ENCODE results near the gene MZT2A. TPM values are rescaled to one million over a fixed set of nuclear protein-coding genes. Genes with fewer than 3 reads are reported as not detected.
"Not testable (repeated sequence)": the region's sequence is repeated elsewhere in the genome, so short reads cannot be mapped to it uniquely, and the experiment has no call there.

The MZT2A gene
- total RNA-seq, 1 experiment from 2014 or later: 202 TPM

DNA sequence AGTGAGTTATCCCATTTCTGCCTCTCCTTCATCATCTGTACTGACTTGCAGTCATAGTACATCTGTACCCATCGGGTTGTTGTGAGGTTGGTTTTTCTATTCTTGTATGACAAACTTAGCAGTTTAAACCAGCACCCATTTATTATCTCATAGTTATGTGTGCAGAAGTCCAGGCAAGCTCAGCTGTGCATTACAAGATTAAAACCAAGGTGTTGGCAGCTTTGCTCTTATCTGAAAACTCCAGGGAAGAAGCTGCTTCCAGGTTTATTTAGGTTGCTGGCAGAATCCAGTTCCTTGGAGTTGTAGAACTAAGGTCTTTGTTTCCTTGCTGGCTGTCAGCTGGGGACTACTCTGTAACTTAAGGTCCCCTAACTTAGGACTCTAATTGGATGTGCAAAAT is 3.3 kb upstream of the MZT2A start:
- H3K9ac ChIP-seq (ENCODE audit: low read length); intact Hi-C loops (cut with micrococcal nuclease); H3K27ac ChIP-seq (ENCODE audit: low read length); H3K4me3 ChIP-seq (ENCODE audit: low read length); H3K4me2 ChIP-seq (ENCODE audit: low read length); H3K27me3 ChIP-seq (ENCODE audit: low read length); H3K4me1 ChIP-seq (ENCODE audit: insufficient read depth, low read length); BruUV-seq (replicated peaks); ATAC-seq; H3K9me3 ChIP-seq (ENCODE audit: low read length); H3F3A ChIP-seq (ENCODE audit: low read length, unreplicated experiment); H3K9me2 ChIP-seq (replicated peaks; ENCODE audit: low read length); POLR2A ChIA-PET (ENCODE audit: unreplicated experiment); CTCF ChIA-PET; H2AFZ ChIP-seq (ENCODE audit: low read length); DNase-seq; H3K36me3 ChIP-seq (ENCODE audit: low read depth, low read length): not testable (repeated sequence)
- peaks cover 10% of the 10 kb centered on the region; the same call in 1 of the 2 replicates for H4K20me1 ChIP-seq (ENCODE audit: low read length)
- H3K79me2 ChIP-seq (ENCODE audit: low read length): peaks cover 77% of the 10 kb centered on the region

- TF ChIP-seq CTCF (conservative IDR thresholded peaks at IDR 0.05; ENCODE audit: low read depth, low read length) (no peak), EZH2phosphoT487 (IDR thresholded peaks at IDR 0.05; ENCODE audit: borderline replicate concordance, low read length) (no peak), EZH2 (IDR thresholded peaks at IDR 0.05; ENCODE audit: low read length, unreplicated experiment) (no peak)
- H3K36me3 ChIP-seq (ENCODE audit: low read depth, low read length): peaks cover 5% of the 10 kb centered on the region; the same call in 1 of the 2 replicates
- peak overlapping the region; percentile 88 for H3K4me2 ChIP-seq (ENCODE audit: low read length)
- H3K9ac ChIP-seq (ENCODE audit: low read length): peak overlapping the region; percentile 99
- ATAC-seq (peak; percentile 16), DNase-seq (peak; percentile 20)
- H3K4me3 ChIP-seq (ENCODE audit: low read length): peak overlapping the region; percentile 97
- H2AFZ ChIP-seq (ENCODE audit: low read length): peak overlapping the region; percentile 66
- 0 out of 2 replicates have a peak, but pooled peaks cover 8% of the 10 kb centered on the region for H3K4me1 ChIP-seq (ENCODE audit: insufficient read depth, low read length)
- no peaks in the 10 kb centered on the region for H3K27me3 ChIP-seq (ENCODE audit: low read length)
- H3F3A ChIP-seq (ENCODE audit: low read length, unreplicated experiment): no peaks in the 10 kb centered on the region
- no peaks in the 10 kb centered on the region for H3K9me3 ChIP-seq (ENCODE audit: low read length)
- H3K27ac ChIP-seq (ENCODE audit: low read length): peak overlapping the region; percentile 76
- H4K20me1 ChIP-seq (ENCODE audit: low read length): peaks cover 10% of the 10 kb centered on the region; the same call in 1 of the 2 replicates
- intact Hi-C loops (cut with micrococcal nuclease): loop anchor here (5.0 kb wide), 2 partner anchors 34 to 386 kb away; partner anchors contain the start of genes CCDC74A and PLEKHB2
- H3K79me2 ChIP-seq (ENCODE audit: low read length): peaks cover 88% of the 10 kb centered on the region
- no peaks in the 10 kb centered on the region for H3K9me2 ChIP-seq (replicated peaks; ENCODE audit: low read length)
- POLR2A ChIA-PET (ENCODE audit: unreplicated experiment): interaction anchor here (0.6 kb wide), 3 partner anchors 30 to 189 kb away, joined by 3 to 4 read pairs (median 4); no protein-coding TSS in a partner anchor
- CTCF ChIA-PET: interaction anchor here (0.5 to 0.7 kb wide), 3 partner anchors 80 to 1152 kb away, joined by 3 to 8 read pairs (median 5); no protein-coding TSS in a partner anchor
- BruUV-seq (replicated peaks): TSS peak; percentile 65
Measured at GRCh38 chr2:131493199-131493968, 1.2 kb upstream of the MZT2A start.

DNA sequence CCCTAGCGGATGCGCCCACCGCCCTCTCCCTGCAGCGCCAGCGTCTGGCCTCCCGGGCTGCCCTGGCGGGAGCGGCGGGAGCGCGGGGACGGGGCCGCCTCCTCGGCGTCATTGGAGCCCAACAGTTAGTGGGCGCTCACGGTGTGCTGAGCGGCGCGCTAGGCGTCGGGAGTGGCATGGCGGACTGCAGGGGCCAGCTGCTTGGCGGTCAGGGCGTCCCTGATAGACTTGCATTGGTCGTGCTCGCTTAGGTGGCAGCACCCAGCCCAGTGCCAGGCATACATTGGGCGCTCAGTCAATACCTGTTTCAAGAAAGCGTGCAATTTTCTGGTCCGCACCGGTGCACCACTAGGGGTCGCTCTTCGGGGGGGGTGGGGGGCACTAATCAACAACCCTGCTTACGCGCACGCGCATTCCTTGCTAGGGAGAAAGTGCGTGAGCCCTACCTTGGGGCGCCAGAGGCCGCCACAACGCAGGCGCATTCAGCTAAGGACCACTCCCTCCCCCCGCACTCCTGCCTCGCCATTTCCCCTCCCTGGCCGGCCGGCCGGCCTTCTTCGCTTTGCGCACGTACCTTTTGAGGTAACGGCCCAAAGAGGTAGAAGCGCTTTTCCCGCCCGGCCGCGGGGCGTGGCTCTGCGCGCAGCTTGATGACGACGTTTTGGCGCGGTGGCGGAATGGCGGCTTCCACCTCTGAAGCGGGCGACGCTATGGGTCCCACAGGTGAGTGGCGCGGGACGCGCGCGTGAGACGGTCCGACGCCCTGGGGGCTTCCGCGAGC is 411 bp upstream of the MZT2A start:
- ATAC-seq: peak; percentile 72
- CTCF ChIA-PET: interaction anchor here (0.5 to 0.7 kb wide), 4 partner anchors 79 to 1151 kb away, joined by 3 to 8 read pairs (median 4); no protein-coding TSS in a partner anchor
- Histone ChIP-seq H3K36me3 (ENCODE audit: low read depth, low read length) (peaks cover 5% of the 10 kb centered on the region; the same call in 1 of the 2 replicates), H3K9ac (ENCODE audit: low read length) (peak overlapping the region; percentile 99), H3F3A (ENCODE audit: low read length, unreplicated experiment) (no peaks in the 10 kb centered on the region), H3K79me2 (ENCODE audit: low read length) (peaks cover 89% of the 10 kb centered on the region), H4K20me1 (ENCODE audit: low read length) (peaks cover 10% of the 10 kb centered on the region; the same call in 1 of the 2 replicates), H3K4me3 (ENCODE audit: low read length) (peak overlapping the region; percentile 97), H2AFZ (ENCODE audit: low read length) (peak overlapping the region; percentile 66), H3K4me2 (ENCODE audit: low read length) (peak overlapping the region; percentile 88), H3K9me3 (ENCODE audit: low read length) (no peaks in the 10 kb centered on the region), H3K9me2 (replicated peaks; ENCODE audit: low read length) (no peaks in the 10 kb centered on the region), H3K4me1 (ENCODE audit: insufficient read depth, low read length) (0 out of 2 replicates have a peak, but pooled peaks cover 8% of the 10 kb centered on the region), H3K27ac (ENCODE audit: low read length) (peak overlapping the region; percentile 76), H3K27me3 (ENCODE audit: low read length) (no peaks in the 10 kb centered on the region)
- BruUV-seq (replicated peaks): no TSS peak
- POLR2A ChIA-PET (ENCODE audit: unreplicated experiment): interaction anchor here (0.6 kb wide), 2 partner anchors 29 to 190 kb away, joined by 4 read pairs; no protein-coding TSS in a partner anchor
- intact Hi-C loops (cut with micrococcal nuclease): loop anchor here (5.0 kb wide), 2 partner anchors 35 to 385 kb away; partner anchors contain the start of genes CCDC74A and PLEKHB2
- DNase-seq: peak; percentile 97
- no peak for TF ChIP-seq EZH2 (IDR thresholded peaks at IDR 0.05; ENCODE audit: low read length, unreplicated experiment)
- no peak for TF ChIP-seq EZH2phosphoT487 (IDR thresholded peaks at IDR 0.05; ENCODE audit: borderline replicate concordance, low read length)
- TF ChIP-seq CTCF (conservative IDR thresholded peaks at IDR 0.05; ENCODE audit: low read depth, low read length): peak; percentile 75

GRCh38 chr2:131491469-131491836 is 744 bp downstream of the MZT2A start:
- H3K79me2 ChIP-seq (ENCODE audit: low read length): peaks cover 83% of the 10 kb centered on the region
- peak overlapping the region; percentile 72 for H2AFZ ChIP-seq (ENCODE audit: low read length)
- H3K9ac ChIP-seq (ENCODE audit: low read length): peak overlapping the region; percentile 99
- intact Hi-C loops (cut with micrococcal nuclease): loop anchor here (5.0 kb wide), 2 partner anchors 36 to 384 kb away; partner anchors contain the start of genes CCDC74A and PLEKHB2
- H4K20me1 ChIP-seq (ENCODE audit: low read length): peaks cover 10% of the 10 kb centered on the region; the same call in 1 of the 2 replicates
- H3K4me1 ChIP-seq (ENCODE audit: insufficient read depth, low read length); CTCF ChIA-PET; H3K9me2 ChIP-seq (replicated peaks; ENCODE audit: low read length); H3K36me3 ChIP-seq (ENCODE audit: low read depth, low read length); POLR2A ChIA-PET (ENCODE audit: unreplicated experiment); H3K9me3 ChIP-seq (ENCODE audit: low read length); DNase-seq; H3K27me3 ChIP-seq (ENCODE audit: low read length); BruUV-seq (replicated peaks); H3F3A ChIP-seq (ENCODE audit: low read length, unreplicated experiment): not testable (repeated sequence)
- peak overlapping the region; percentile 95 for H3K4me2 ChIP-seq (ENCODE audit: low read length)
- H3K27ac ChIP-seq (ENCODE audit: low read length): 0 out of 2 replicates have a peak overlapping the region, but pooled peaks have one; percentile 20
- H3K4me3 ChIP-seq (ENCODE audit: low read length): peak overlapping the region; percentile 84
- peak; percentile 10 for ATAC-seq

Measured in PC-3 (cell line).